Colonic mucosa (tissue), 4 donors: ENCODE measurements around the gene HEATR5A. TPM values are rescaled to one million over a fixed set of nuclear protein-coding genes. Genes with fewer than 3 reads are reported as not detected.

Experiments
- DNase-seq: peaks from one replicate; pipeline ENCODE4 v3.0.0-alpha.2; 2020
- H3K27ac ChIP-seq: fragments of 200-600 bp; one replicate; pipeline ENCODE4 v1.8.0; 2021
- H3K27me3 ChIP-seq: fragments of 200-600 bp; one replicate; pipeline ENCODE4 v1.8.0; 2021
- H3K36me3 ChIP-seq: fragments of 200-600 bp; one replicate; pipeline ENCODE4 v1.8.0; 2021
- H3K4me1 ChIP-seq: fragments of 200-600 bp; one replicate; pipeline ENCODE4 v1.8.0; 2021; ENCODE audit warnings: mild to moderate bottlenecking
- H3K4me3 ChIP-seq: fragments of 200-600 bp; one replicate; pipeline ENCODE4 v1.8.0; 2021
- H3K9ac ChIP-seq, 2 donors: one replicate each; pipeline ENCODE4 v1.7.0; 2013; ENCODE audit warnings: control low read depth in 2 of 2, low read depth in 2 of 2, low read length in 2 of 2
- H3K9me3 ChIP-seq: fragments of 200-600 bp; one replicate; pipeline ENCODE4 v1.8.0; 2021
- CTCF ChIP-seq: fragments of 200-600 bp; IDR thresholded peaks from one replicate; pipeline ENCODE4 v1.8.0; 2022; ENCODE audit warnings: antibody characterized with exemption, mild to moderate bottlenecking
- intact Hi-C: fragments of 100-400 bp; cut with DNase I; formaldehyde crosslinking; loops from one replicate; pipeline ENCODE4 v1.14.1; 2022
- total RNA-seq, 2 donors: library from RNA; stranded (reverse); fragmentation: NEBNext Ultra II Directional in 1 of 2; extraction: Animal tissue kit (Norgen Biotek cat#: 25700) in 1 of 2; gene quantifications; one replicate each; pipeline ENCODE4 v1.2.1, GENCODE V29; 2021
- donor health status: healthy.
- donor health status: DM: no; HTN: no; CAD: no.
- donor health status: DM: no; HTN: no; CAD: no.

HEATR5A gene
- total RNA-seq, 2 donors from 2014 or later, result 45.5 to 58.2 TPM

- intact Hi-C loops, result loop anchor here (10.0 kb wide), 1 partner anchor 55 kb away; no protein-coding TSS in a partner anchor
- Histone ChIP-seq H3K9ac (no peak overlapping the region), H3K27me3 (no peaks in the 10 kb centered on the region), H3K27ac (no peak overlapping the region), H3K4me1 (no peaks in the 10 kb centered on the region), H3K36me3 (no peaks in the 10 kb centered on the region), H3K9me3 (no peaks in the 10 kb centered on the region), H3K4me3 (no peak overlapping the region)
- DNase-seq, result no peak
- TF ChIP-seq CTCF, result no peak
Measured at GRCh38 chr14:31269634-31270195, 150.6 kb downstream of the HEATR5A start.

- H3K9ac ChIP-seq, result no peak overlapping the region
- intact Hi-C loops, result loop anchor here (10.0 kb wide), 1 partner anchor 53 kb away; no protein-coding TSS in a partner anchor
- H3K36me3 ChIP-seq, result no peaks in the 10 kb centered on the region
- H3K4me1 ChIP-seq, result no peaks in the 10 kb centered on the region
- no peak overlapping the region for H3K4me3 ChIP-seq
- no peak overlapping the region for H3K27ac ChIP-seq
- H3K9me3 ChIP-seq, result no peaks in the 10 kb centered on the region
- H3K27me3 ChIP-seq, result no peaks in the 10 kb centered on the region
- no peak for DNase-seq
- TF ChIP-seq CTCF, result no peak
Measured at GRCh38 chr14:31268216-31268615, 152.1 kb downstream of the HEATR5A start.

- no peaks in the 10 kb centered on the region for H3K9me3 ChIP-seq
- H3K4me1 ChIP-seq, result no peaks in the 10 kb centered on the region
- no peak for DNase-seq
- no peak overlapping the region for H3K27ac ChIP-seq
- no peak overlapping the region for H3K4me3 ChIP-seq
- H3K27me3 ChIP-seq, result no peaks in the 10 kb centered on the region
- no peaks in the 10 kb centered on the region for H3K36me3 ChIP-seq
- no peak overlapping the region for H3K9ac ChIP-seq
- intact Hi-C loops, result loop anchor here (10.0 kb wide), 1 partner anchor 52 kb away; no protein-coding TSS in a partner anchor
- no peak for TF ChIP-seq CTCF
Measured at GRCh38 chr14:31266437-31267331, 153.7 kb downstream of the HEATR5A start.

GRCh38 chr14:31265701-31266398 is 154.5 kb downstream of the HEATR5A start:
- TF ChIP-seq CTCF, result no peak
- Histone ChIP-seq H3K4me1 (no peaks in the 10 kb centered on the region), H3K9me3 (no peaks in the 10 kb centered on the region), H3K4me3 (no peak overlapping the region), H3K36me3 (no peaks in the 10 kb centered on the region), H3K9ac (no peak overlapping the region), H3K27me3 (no peaks in the 10 kb centered on the region), H3K27ac (no peak overlapping the region)
- DNase-seq, result no peak
- intact Hi-C loops, result loop anchor here (10.0 kb wide), 1 partner anchor 51 kb away; no protein-coding TSS in a partner anchor

GRCh38 chr14:31263485-31264133 is 156.7 kb downstream of the HEATR5A start:
- Histone ChIP-seq H3K36me3 (no peaks in the 10 kb centered on the region), H3K27me3 (no peaks in the 10 kb centered on the region), H3K9ac (no peak overlapping the region), H3K9me3 (no peaks in the 10 kb centered on the region), H3K4me3 (no peak overlapping the region), H3K27ac (no peak overlapping the region), H3K4me1 (no peaks in the 10 kb centered on the region)
- intact Hi-C loops, result loop anchor here (10.0 kb wide), 1 partner anchor 49 kb away; no protein-coding TSS in a partner anchor
- TF ChIP-seq CTCF, result no peak
- DNase-seq, result no peak
